Trophoblast cell (in vitro differentiated cells and primary cell): Measurements from ENCODE around the gene ERC1.

ENCODE experiments used
- DNase-seq, 2 donors: peaks; one replicate each; pipeline ENCODE4 v3.0.0-alpha.2; 2016
- H2AFZ ChIP-seq: 2 replicates; pipeline ENCODE4 v1.6.1; 2013; ENCODE audit warnings: low read length, moderate library complexity, mild to moderate bottlenecking; ENCODE audit not compliant: insufficient read depth, poor library complexity
- H2AK5ac ChIP-seq: 2 replicates; pipeline ENCODE4 v1.6.1; 2013; ENCODE audit warnings: mild to moderate bottlenecking, low read length
- H2BK120ac ChIP-seq: 2 replicates; pipeline ENCODE4 v1.6.1; 2013; ENCODE audit warnings: low read length, mild to moderate bottlenecking, moderate library complexity; ENCODE audit not compliant: insufficient read depth, poor library complexity
- H2BK12ac ChIP-seq: 2 replicates; pipeline ENCODE4 v1.6.1; 2013; ENCODE audit warnings: mild to moderate bottlenecking, low read length, moderate library complexity
- H2BK5ac ChIP-seq: 2 replicates; pipeline ENCODE4 v1.6.1; 2013; ENCODE audit warnings: low read length, low read depth, moderate library complexity, mild to moderate bottlenecking; ENCODE audit not compliant: poor library complexity
- H3K14ac ChIP-seq: 2 replicates; pipeline ENCODE4 v1.6.1; 2013; ENCODE audit warnings: mild to moderate bottlenecking, low read length
- H3K18ac ChIP-seq: 2 replicates; pipeline ENCODE4 v1.6.1; 2013; ENCODE audit warnings: mild to moderate bottlenecking, low read length
- H3K23ac ChIP-seq: 2 replicates; pipeline ENCODE4 v1.6.1; 2013; ENCODE audit warnings: low read length
- H3K27ac ChIP-seq: 2 replicates; pipeline ENCODE4 v1.5.1; 2013; ENCODE audit warnings: low read depth, mild to moderate bottlenecking, inconsistent platforms, low read length, moderate library complexity
- H3K27me3 ChIP-seq: 2 replicates; pipeline ENCODE4 v1.6.1; 2013; ENCODE audit warnings: inconsistent platforms, mild to moderate bottlenecking, low read length, moderate library complexity; ENCODE audit not compliant: insufficient read depth
- H3K36me3 ChIP-seq, 2 experiments: 1 replicate in 1 of 2; 2 replicates in 1 of 2; pipeline ENCODE4 v1.6.1; 2013; ENCODE audit warnings: low read length in 2 of 2, mild to moderate bottlenecking in 2 of 2, moderate library complexity in 1 of 2; ENCODE audit not compliant: insufficient read depth in 2 of 2, control insufficient read depth in 1 of 2
- H3K4ac ChIP-seq: 2 replicates; pipeline ENCODE4 v1.6.1; 2013; ENCODE audit warnings: low read depth, mild to moderate bottlenecking, low read length, moderate library complexity
- H3K4me1 ChIP-seq, 2 experiments: 1 replicate in 1 of 2; 2 replicates in 1 of 2; pipeline ENCODE4 v1.6.1; 2013; ENCODE audit warnings: low read length in 2 of 2, mild to moderate bottlenecking in 2 of 2, moderate library complexity in 1 of 2; ENCODE audit not compliant: insufficient read depth in 2 of 2, control insufficient read depth in 1 of 2
- H3K4me2 ChIP-seq: 2 replicates; pipeline ENCODE4 v1.6.1; 2013; ENCODE audit warnings: inconsistent platforms, mild to moderate bottlenecking, low read length, moderate library complexity
- H3K4me3 ChIP-seq: 2 replicates; pipeline ENCODE4 v1.5.1; 2013; ENCODE audit warnings: mild to moderate bottlenecking, low read depth, low read length, inconsistent platforms
- H3K79me1 ChIP-seq: one replicate; pipeline ENCODE4 v1.6.1; 2013; ENCODE audit warnings: low read length
- H3K79me2 ChIP-seq: 2 replicates; pipeline ENCODE4 v1.6.1; 2013; ENCODE audit warnings: low read length, mild to moderate bottlenecking; ENCODE audit not compliant: control insufficient read depth, insufficient read depth, poor library complexity
- H3K9ac ChIP-seq: 2 replicates; pipeline ENCODE4 v1.6.1; 2013; ENCODE audit warnings: mild to moderate bottlenecking, low read length
- H3K9me3 ChIP-seq: 2 replicates; pipeline ENCODE4 v1.6.1; 2013; ENCODE audit warnings: low read depth, mild to moderate bottlenecking, control low read depth, inconsistent platforms, low read length; ENCODE audit not compliant: insufficient read depth
- H4K12ac ChIP-seq: 2 replicates; pipeline ENCODE4 v1.6.1; 2013; ENCODE audit warnings: low read depth, mild to moderate bottlenecking, low read length, moderate library complexity
- H4K8ac ChIP-seq: 2 replicates; pipeline ENCODE4 v1.6.1; 2013; ENCODE audit warnings: low read depth, mild to moderate bottlenecking, low read length, moderate library complexity
- H4K91ac ChIP-seq: one replicate; pipeline ENCODE4 v1.6.1; 2013; ENCODE audit warnings: low read depth, mild to moderate bottlenecking, low read length, moderate library complexity
- whole genome bisulfite sequencing: extraction: QIAGEN DNeasy Blood & Tissue Kit; methylation state at CpG from one replicate; pipeline ENCODE4 v1.1.7; 2013; ENCODE audit warnings: missing lambda C conversion rate; ENCODE audit not compliant: insufficient read length, insufficient coverage; ENCODE audit errors: extremely low coverage; 5-methylcytosine and 5-hydroxymethylcytosine counted together

ERC1 gene

DNA sequence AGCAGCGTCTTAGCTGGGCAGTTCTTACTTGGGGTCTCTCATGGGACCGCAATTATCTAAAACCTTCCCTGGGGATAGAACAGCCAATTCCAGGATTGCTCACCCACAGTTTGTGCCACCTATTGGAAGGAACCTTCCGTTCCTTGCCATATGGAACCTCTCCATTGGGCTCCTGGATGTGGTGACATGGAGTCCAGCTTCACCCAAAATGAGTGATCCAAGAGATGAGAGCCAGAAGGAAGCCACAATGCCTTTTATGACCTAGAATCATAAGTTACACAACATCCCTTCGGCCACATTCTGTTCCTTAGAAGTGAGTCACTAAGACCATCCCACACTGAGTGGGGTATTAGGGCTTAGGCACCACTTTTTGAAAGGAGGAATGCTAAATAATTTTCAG, 439.0 kb downstream of the ERC1 start:
- WGBS, result no CpG with 5 or more reads among the region's 4 CpGs
- H3K27me3 ChIP-seq, result no peaks in the 10 kb centered on the region
- H4K12ac ChIP-seq, result no peak overlapping the region
- H3K23ac ChIP-seq, result no peak overlapping the region
- H3K18ac ChIP-seq, result no peak overlapping the region
- H3K14ac ChIP-seq, result no peak overlapping the region
- H2AK5ac ChIP-seq, result no peak overlapping the region
- no peak overlapping the region for H2BK5ac ChIP-seq
- no peaks in the 10 kb centered on the region for H3K79me1 ChIP-seq
- DNase-seq, result no peak
- H2BK12ac ChIP-seq, result no peak overlapping the region
- H3K9ac ChIP-seq, result no peak overlapping the region
- no peak overlapping the region for H4K8ac ChIP-seq
- no peak overlapping the region for H3K4ac ChIP-seq
- H3K9me3 ChIP-seq, result peaks cover 1% of the 10 kb centered on the region
- no peak overlapping the region for H4K91ac ChIP-seq
- H3K79me2 ChIP-seq, result no peaks in the 10 kb centered on the region
- no peak overlapping the region for H2AFZ ChIP-seq
- peaks cover 0 to 2% of the 10 kb centered on the region in 2 experiments for H3K4me1 ChIP-seq
- H2BK120ac ChIP-seq, result no peak overlapping the region
- H3K27ac ChIP-seq, result no peak overlapping the region
- H3K4me3 ChIP-seq, result no peak overlapping the region
- no peak overlapping the region for H3K4me2 ChIP-seq
- H3K36me3 ChIP-seq, result no peaks in the 10 kb centered on the region

DNA sequence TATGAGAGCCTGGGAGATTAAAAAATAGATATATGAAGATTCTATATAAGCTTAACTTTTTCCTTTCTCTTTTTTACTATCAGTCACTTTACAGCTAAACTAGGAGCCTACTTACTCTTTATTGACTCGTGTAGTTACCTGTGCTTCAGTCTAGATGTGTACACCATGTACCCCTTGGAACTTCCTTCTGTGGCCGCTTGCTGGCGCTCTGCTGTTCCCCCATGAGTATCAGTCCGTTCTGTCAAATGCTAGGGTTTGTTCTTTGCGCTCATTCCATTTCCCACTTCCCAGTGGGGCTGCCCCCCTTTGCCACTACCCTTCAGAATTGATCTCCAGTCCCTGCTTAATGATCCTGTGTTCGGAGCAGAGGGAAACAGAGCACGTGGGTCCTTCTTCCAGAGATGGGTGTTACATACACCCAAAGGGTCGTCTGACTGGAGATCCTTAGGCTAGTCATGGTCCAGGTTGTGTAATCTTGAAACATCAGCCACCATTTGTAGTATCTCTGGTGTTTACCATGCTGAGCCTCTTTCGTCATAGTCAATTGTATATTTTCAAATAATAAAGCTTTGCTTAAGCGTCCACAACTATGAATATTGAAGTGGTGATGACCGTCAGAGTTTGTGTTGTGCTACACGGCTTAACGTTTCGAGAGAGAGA, 443.4 kb downstream of the ERC1 start:
- H2BK12ac ChIP-seq, result no peak overlapping the region
- H3K9me3 ChIP-seq, result peaks cover 1% of the 10 kb centered on the region
- H4K91ac ChIP-seq, result no peak overlapping the region
- no peak overlapping the region for H4K12ac ChIP-seq
- H4K8ac ChIP-seq, result no peak overlapping the region
- H3K27ac ChIP-seq, result no peak overlapping the region
- no peaks in the 10 kb centered on the region for H3K79me2 ChIP-seq
- no peaks in the 10 kb centered on the region for H3K27me3 ChIP-seq
- no peak overlapping the region for H3K23ac ChIP-seq
- H3K9ac ChIP-seq, result no peak overlapping the region
- H2AK5ac ChIP-seq, result no peak overlapping the region
- no peaks in the 10 kb centered on the region for H3K36me3 ChIP-seq
- H3K14ac ChIP-seq, result no peak overlapping the region
- H3K18ac ChIP-seq, result no peak overlapping the region
- H2BK120ac ChIP-seq, result no peak overlapping the region
- no peak overlapping the region for H2BK5ac ChIP-seq
- WGBS, result no CpG with 5 or more reads among the region's 14 CpGs
- H3K4ac ChIP-seq, result no peak overlapping the region
- no peak overlapping the region for H3K4me2 ChIP-seq
- no peaks in the 10 kb centered on the region for H3K79me1 ChIP-seq
- H3K4me1 ChIP-seq, result peaks cover 0 to 2% of the 10 kb centered on the region in 2 experiments
- H3K4me3 ChIP-seq, result no peak overlapping the region
- DNase-seq, result no peak
- H2AFZ ChIP-seq, result no peak overlapping the region

GRCh38 chr12:1435044-1435443, 444.0 kb downstream of the ERC1 start:
- Histone ChIP-seq H3K79me1 (no peaks in the 10 kb centered on the region), H3K9ac (no peak overlapping the region), H4K91ac (no peak overlapping the region), H4K12ac (no peak overlapping the region), H3K79me2 (no peaks in the 10 kb centered on the region), H3K9me3 (peaks cover 1% of the 10 kb centered on the region), H3K23ac (no peak overlapping the region), H3K36me3 (no peaks in the 10 kb centered on the region), H3K4ac (no peak overlapping the region), H2AK5ac (no peak overlapping the region), H2BK5ac (no peak overlapping the region), H3K18ac (no peak overlapping the region), H3K4me3 (no peak overlapping the region), H3K27me3 (no peaks in the 10 kb centered on the region), H3K4me1 (no peaks in the 10 kb centered on the region), H2AFZ (no peak overlapping the region), H3K14ac (no peak overlapping the region), H3K27ac (no peak overlapping the region), H4K8ac (no peak overlapping the region), H2BK12ac (no peak overlapping the region), H2BK120ac (no peak overlapping the region), H3K4me2 (no peak overlapping the region)
- no CpG with 5 or more reads among the region's 3 CpGs for WGBS
- DNase-seq, result no peak

GRCh38 chr12:1435456-1435855, 444.4 kb downstream of the ERC1 start:
- no peak overlapping the region for H2BK120ac ChIP-seq
- H3K4ac ChIP-seq, result no peak overlapping the region
- DNase-seq, result no peak
- no peak overlapping the region for H4K12ac ChIP-seq
- H2BK5ac ChIP-seq, result no peak overlapping the region
- H3K18ac ChIP-seq, result no peak overlapping the region
- H3K27ac ChIP-seq, result no peak overlapping the region
- no peaks in the 10 kb centered on the region for H3K36me3 ChIP-seq
- H4K8ac ChIP-seq, result no peak overlapping the region
- H3K4me1 ChIP-seq, result no peaks in the 10 kb centered on the region
- peaks cover 1% of the 10 kb centered on the region for H3K9me3 ChIP-seq
- no CpG with 5 or more reads among the region's 3 CpGs for WGBS
- H3K14ac ChIP-seq, result no peak overlapping the region
- H3K79me1 ChIP-seq, result no peaks in the 10 kb centered on the region
- H3K27me3 ChIP-seq, result no peaks in the 10 kb centered on the region
- H3K4me2 ChIP-seq, result no peak overlapping the region
- H3K4me3 ChIP-seq, result no peak overlapping the region
- no peak overlapping the region for H2AK5ac ChIP-seq
- no peaks in the 10 kb centered on the region for H3K79me2 ChIP-seq
- H2AFZ ChIP-seq, result no peak overlapping the region
- no peak overlapping the region for H4K91ac ChIP-seq
- H2BK12ac ChIP-seq, result no peak overlapping the region
- no peak overlapping the region for H3K23ac ChIP-seq
- no peak overlapping the region for H3K9ac ChIP-seq
